Measurements from ENCODE around the gene PCDH9. TPM values are rescaled to one million over a fixed set of nuclear protein-coding genes. Genes with fewer than 3 reads are reported as not detected.
"Not testable (repeated sequence)": the region's sequence is repeated elsewhere in the genome, so short reads cannot be mapped to it uniquely, and the experiment has no call there.

Gene PCDH9
- total and polyA plus RNA-seq, 9 donors, result 0.18 to 6.5 (median 1.3) TPM

- intact Hi-C loops (cut with DNase I), result no loop called here
Measured at GRCh38 chr13:66264971-66265370, 965.2 kb downstream of the PCDH9 start.

DNA sequence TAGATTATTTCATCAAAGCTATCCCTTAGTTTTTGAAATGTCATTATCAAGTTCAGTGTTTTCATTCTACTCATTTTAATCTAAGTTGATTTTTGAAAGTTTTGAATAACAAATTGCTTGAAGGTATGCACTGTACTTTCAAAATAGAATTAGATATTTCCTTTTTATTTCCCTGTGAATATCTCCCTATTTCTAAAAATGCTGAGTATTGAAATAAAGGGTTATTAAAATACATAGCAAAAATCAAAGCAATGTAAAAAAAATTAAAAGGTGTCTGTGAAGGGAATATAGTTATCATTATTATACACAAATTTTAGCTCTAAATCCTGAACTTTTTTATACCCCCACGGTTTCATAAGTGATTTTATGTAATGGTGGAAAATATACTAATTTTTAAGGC, 967.8 kb downstream of the PCDH9 start:
- H3K4me3 ChIP-seq, result no peak overlapping the region
- intact Hi-C loops (cut with DNase I), result no loop called here
- no peak overlapping the region for H3K27ac ChIP-seq
- H3K9me3 ChIP-seq, result no peaks in the 10 kb centered on the region
- WGBS, 3 donors, result 85 to 89% (median 88%) methylated on average over 1 of the region's 1 CpG
- no peaks in the 10 kb centered on the region for H3K36me3 ChIP-seq
- no peak for TF ChIP-seq POLR2A (IDR thresholded peaks at IDR 0.05)
- no peak for TF ChIP-seq CTCF (IDR thresholded peaks at IDR 0.05)
- no peak for TF ChIP-seq EP300 (IDR thresholded peaks at IDR 0.05)
- DNase-seq, result no peak
- no peaks in the 10 kb centered on the region for H3K4me1 ChIP-seq (ENCODE audit: insufficient read depth)
- H3K27me3 ChIP-seq, result no peaks in the 10 kb centered on the region

More at GRCh38 chr13:66264971-66265370, 965.2 kb downstream of the PCDH9 start:
- H3K9me3 ChIP-seq, result no peaks in the 10 kb centered on the region
- DNase-seq, result no peak
- TF ChIP-seq EP300 (IDR thresholded peaks at IDR 0.05) (no peak), POLR2A (IDR thresholded peaks at IDR 0.05) (no peak), CTCF (IDR thresholded peaks at IDR 0.05) (no peak)
- WGBS, 3 donors, result 83 to 89% (median 88%) methylated on average over 5 of the region's 5 CpGs
- H3K4me3 ChIP-seq, result no peak overlapping the region
- H3K4me1 ChIP-seq (ENCODE audit: insufficient read depth), result no peaks in the 10 kb centered on the region
- no peak overlapping the region for H3K27ac ChIP-seq
- H3K36me3 ChIP-seq, result no peaks in the 10 kb centered on the region
- H3K27me3 ChIP-seq, result no peaks in the 10 kb centered on the region

DNA sequence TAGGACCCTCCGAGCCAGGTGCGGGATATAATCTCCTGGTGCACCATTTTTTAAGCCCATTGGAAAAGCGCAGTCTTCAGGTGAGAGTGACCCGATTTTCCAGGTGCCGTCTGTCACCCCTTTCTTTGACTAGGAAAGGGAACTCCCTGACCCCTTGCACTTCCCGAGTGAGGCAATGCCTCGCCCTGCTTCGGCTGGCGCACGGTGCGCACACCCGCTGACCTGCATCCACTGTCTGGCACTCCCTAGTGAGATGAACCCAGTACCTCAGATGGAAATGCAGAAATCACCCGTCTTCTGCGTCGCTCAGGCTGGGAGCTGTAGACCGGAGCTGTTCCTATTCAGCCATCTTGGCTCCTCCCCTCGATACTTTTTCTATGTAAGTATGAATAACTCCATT, 970.7 kb downstream of the PCDH9 start:
- H3K36me3 ChIP-seq; H3K9me3 ChIP-seq; H3K27me3 ChIP-seq; H3K4me3 ChIP-seq; intact Hi-C loops (cut with DNase I); H3K27ac ChIP-seq; H3K4me1 ChIP-seq (ENCODE audit: insufficient read depth); DNase-seq: not testable (repeated sequence)
- WGBS, 3 donors, result 97 to 98% (median 98%) methylated on average over 17 of the region's 17 CpGs

Small RNAs within 50 kb of the gene (small RNA-seq; reads per million reads assigned to genes)
- gene RNU7-87P, result not detected
